ENCODE data around the gene CBL.

DNA sequence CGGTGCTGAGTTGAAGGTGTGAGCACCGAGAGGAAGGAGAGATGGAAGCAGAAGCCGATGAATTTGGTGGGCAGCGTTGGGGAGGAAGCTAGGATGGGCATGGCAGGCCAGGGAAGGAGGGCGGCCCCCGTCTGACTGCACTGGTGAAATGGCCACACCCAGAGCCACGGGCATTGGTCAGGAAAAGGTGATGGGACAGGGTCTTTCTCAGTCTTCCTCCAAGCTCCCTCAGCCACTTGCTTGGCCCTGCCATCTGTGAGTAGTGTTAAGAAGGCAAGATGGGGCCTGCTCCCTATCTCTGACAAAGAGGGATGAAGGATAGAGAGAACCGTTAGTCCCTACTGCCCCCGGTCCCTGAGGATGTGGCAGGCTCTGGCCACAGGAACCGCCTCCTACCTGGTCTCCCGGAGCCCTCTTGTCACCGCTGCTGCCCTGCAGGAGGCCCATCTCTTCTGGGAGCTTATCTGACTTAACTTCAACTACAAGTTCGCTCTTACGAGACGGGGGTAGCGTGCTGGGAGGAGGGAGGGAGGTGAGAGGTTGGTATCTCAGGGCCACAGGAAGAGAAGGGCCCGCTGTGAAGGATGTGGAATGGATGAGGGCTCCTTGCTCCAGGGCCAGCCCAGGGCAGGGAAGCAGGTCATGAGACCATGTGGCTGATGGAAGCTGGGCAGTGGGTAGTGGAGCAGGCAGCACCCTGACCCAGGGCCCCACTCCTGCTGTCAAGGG lies 104.0 kb downstream of the CBL start:
- TF ChIP-seq, protein P1, sequence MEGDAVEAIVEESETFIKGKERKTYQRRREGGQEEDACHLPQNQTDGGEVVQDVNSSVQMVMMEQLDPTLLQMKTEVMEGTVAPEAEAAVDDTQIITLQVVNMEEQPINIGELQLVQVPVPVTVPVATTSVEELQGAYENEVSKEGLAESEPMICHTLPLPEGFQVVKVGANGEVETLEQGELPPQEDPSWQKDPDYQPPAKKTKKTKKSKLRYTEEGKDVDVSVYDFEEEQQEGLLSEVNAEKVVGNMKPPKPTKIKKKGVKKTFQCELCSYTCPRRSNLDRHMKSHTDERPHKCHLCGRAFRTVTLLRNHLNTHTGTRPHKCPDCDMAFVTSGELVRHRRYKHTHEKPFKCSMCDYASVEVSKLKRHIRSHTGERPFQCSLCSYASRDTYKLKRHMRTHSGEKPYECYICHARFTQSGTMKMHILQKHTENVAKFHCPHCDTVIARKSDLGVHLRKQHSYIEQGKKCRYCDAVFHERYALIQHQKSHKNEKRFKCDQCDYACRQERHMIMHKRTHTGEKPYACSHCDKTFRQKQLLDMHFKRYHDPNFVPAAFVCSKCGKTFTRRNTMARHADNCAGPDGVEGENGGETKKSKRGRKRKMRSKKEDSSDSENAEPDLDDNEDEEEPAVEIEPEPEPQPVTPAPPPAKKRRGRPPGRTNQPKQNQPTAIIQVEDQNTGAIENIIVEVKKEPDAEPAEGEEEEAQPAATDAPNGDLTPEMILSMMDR (conservative IDR thresholded peaks at IDR 0.05; ENCODE audit: low read length), result no peak
- TF ChIP-seq EZH2phosphoT487 (IDR thresholded peaks at IDR 0.05; ENCODE audit: borderline replicate concordance), result no peak
